Measurements from ENCODE around the gene CRY1. TPM values are rescaled to one million over a fixed set of nuclear protein-coding genes. Genes with fewer than 3 reads are reported as not detected.
A peak's percentile ranks its signal among the peaks of the same experiment; 100 is the strongest.

The CRY1 gene
- total RNA-seq, 1 donor from 2014 or later = 20.6 TPM

GRCh38 chr12:106973545-106973944 lies 119.8 kb downstream of the CRY1 start:
- Histone ChIP-seq H3K36me3 (ENCODE audit: control insufficient read depth, insufficient read depth, low read length) (peaks cover 1% of the 10 kb centered on the region), H3K4me3 (ENCODE audit: low read depth, low read length) (no peak overlapping the region), H3K27me3 (ENCODE audit: control insufficient read depth, insufficient read depth, low read length) (no peaks in the 10 kb centered on the region)
- no peak for DNase-seq (ENCODE audit: low read depth)
- TF ChIP-seq CTCF (IDR thresholded peaks at IDR 0.05; ENCODE audit: insufficient read depth, low read length, poor library complexity, severe bottlenecking) = no peak

DNA sequence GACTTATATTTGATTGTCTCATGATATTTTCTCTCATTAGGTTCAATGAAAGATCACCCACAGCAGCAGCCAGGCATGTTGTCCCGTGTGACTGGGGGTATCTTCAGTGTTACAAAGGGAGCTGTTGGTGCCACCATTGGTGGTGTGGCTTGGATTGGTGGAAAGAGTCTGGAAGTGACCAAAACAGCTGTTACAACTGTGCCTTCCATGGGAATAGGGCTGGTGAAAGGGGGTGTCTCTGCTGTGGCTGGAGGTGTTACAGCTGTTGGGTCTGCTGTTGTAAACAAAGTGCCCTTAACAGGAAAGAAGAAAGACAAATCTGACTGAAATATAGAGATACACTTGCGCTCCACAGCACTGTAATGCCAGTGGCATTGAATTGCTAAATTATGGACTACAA lies 122.3 kb downstream of the CRY1 start:
- H3K4me3 ChIP-seq (ENCODE audit: low read depth, low read length) = no peak overlapping the region
- DNase-seq (ENCODE audit: low read depth) = no peak
- no peak for TF ChIP-seq CTCF (IDR thresholded peaks at IDR 0.05; ENCODE audit: insufficient read depth, low read length, poor library complexity, severe bottlenecking)
- no peaks in the 10 kb centered on the region for H3K27me3 ChIP-seq (ENCODE audit: control insufficient read depth, insufficient read depth, low read length)
- peaks cover 1% of the 10 kb centered on the region for H3K36me3 ChIP-seq (ENCODE audit: control insufficient read depth, insufficient read depth, low read length)

- no peaks in the 10 kb centered on the region for H3K36me3 ChIP-seq (ENCODE audit: control insufficient read depth, insufficient read depth, low read length)
- H3K4me3 ChIP-seq (ENCODE audit: low read depth, low read length) = no peak overlapping the region
- no peak for TF ChIP-seq CTCF (IDR thresholded peaks at IDR 0.05; ENCODE audit: insufficient read depth, low read length, poor library complexity, severe bottlenecking)
- H3K27me3 ChIP-seq (ENCODE audit: control insufficient read depth, insufficient read depth, low read length) = no peaks in the 10 kb centered on the region
- DNase-seq (ENCODE audit: low read depth) = no peak
Measured at GRCh38 chr12:106964526-106964925, 128.8 kb downstream of the CRY1 start.

GRCh38 chr12:106962286-106962685 lies 131.1 kb downstream of the CRY1 start:
- no peak overlapping the region for H3K4me3 ChIP-seq (ENCODE audit: low read depth, low read length)
- H3K36me3 ChIP-seq (ENCODE audit: control insufficient read depth, insufficient read depth, low read length) = no peaks in the 10 kb centered on the region
- TF ChIP-seq CTCF (IDR thresholded peaks at IDR 0.05; ENCODE audit: insufficient read depth, low read length, poor library complexity, severe bottlenecking) = no peak
- H3K27me3 ChIP-seq (ENCODE audit: control insufficient read depth, insufficient read depth, low read length) = no peaks in the 10 kb centered on the region
- no peak for DNase-seq (ENCODE audit: low read depth)

DNA sequence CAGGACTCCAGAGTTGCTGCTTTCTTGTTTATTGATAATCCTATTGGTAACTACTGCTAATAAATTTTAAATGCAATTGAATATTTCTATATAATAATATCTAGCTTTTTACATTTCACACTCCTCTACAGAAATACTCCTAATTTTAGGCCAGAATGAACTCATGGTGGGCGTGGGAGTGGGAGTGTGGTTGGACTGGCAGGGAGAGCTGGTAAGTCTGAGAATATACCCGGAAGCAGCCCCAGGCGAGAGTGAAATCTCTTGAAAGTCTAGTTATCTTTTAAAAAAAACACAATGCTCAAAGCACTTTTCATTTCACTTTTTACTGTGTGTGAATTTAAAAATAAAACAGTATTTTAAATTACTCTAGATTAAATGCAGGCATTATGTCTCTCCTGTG lies 132.9 kb downstream of the CRY1 start:
- Histone ChIP-seq H3K4me3 (ENCODE audit: low read depth, low read length) (no peak overlapping the region), H3K36me3 (ENCODE audit: control insufficient read depth, insufficient read depth, low read length) (no peaks in the 10 kb centered on the region), H3K27me3 (ENCODE audit: control insufficient read depth, insufficient read depth, low read length) (no peaks in the 10 kb centered on the region)
- no peak for TF ChIP-seq CTCF (IDR thresholded peaks at IDR 0.05; ENCODE audit: insufficient read depth, low read length, poor library complexity, severe bottlenecking)
- DNase-seq (ENCODE audit: low read depth) = no peak

GRCh38 chr12:106957583-106957982 lies 135.8 kb downstream of the CRY1 start:
- TF ChIP-seq CTCF (IDR thresholded peaks at IDR 0.05; ENCODE audit: insufficient read depth, low read length, poor library complexity, severe bottlenecking) = no peak
- Histone ChIP-seq H3K36me3 (ENCODE audit: control insufficient read depth, insufficient read depth, low read length) (no peaks in the 10 kb centered on the region), H3K27me3 (ENCODE audit: control insufficient read depth, insufficient read depth, low read length) (no peaks in the 10 kb centered on the region), H3K4me3 (ENCODE audit: low read depth, low read length) (peak overlapping the region; percentile 87)
- DNase-seq (ENCODE audit: low read depth) = no peak
